Cardiac fibroblast (primary cell): ENCODE results near the gene EXOG.

ENCODE experiments used
- DNase-seq, 2 donors: peaks; one replicate each; pipeline versions ENCODE4 v3.0.0 to v3.0.0-alpha.2; 2010; ENCODE audit warnings: low read depth in 2 of 2
- H3K4me3 ChIP-seq, 2 donors: replicated peaks in 1 of 2; 1 replicate in 1 of 2; 2 replicates in 1 of 2; pipeline ENCODE4 v1.5.1; 2011; ENCODE audit warnings: low read depth in 2 of 2, low read length in 2 of 2, mild to moderate bottlenecking in 2 of 2, moderate library complexity in 1 of 2
- CTCF ChIP-seq: IDR thresholded peaks from one replicate; pipeline ENCODE4 v1.5.1; 2011; ENCODE audit warnings: low read depth, mild to moderate bottlenecking, low read length, inconsistent platforms

EXOG gene

GRCh38 chr3:38489766-38490165 lies 6.4 kb upstream of the EXOG start:
- no peak for DNase-seq
- no peak overlapping the region for H3K4me3 ChIP-seq
- TF ChIP-seq CTCF = no peak

GRCh38 chr3:38490281-38491030 lies 5.7 kb upstream of the EXOG start:
- no peak overlapping the region for H3K4me3 ChIP-seq
- no peak for DNase-seq
- no peak for TF ChIP-seq CTCF

- TF ChIP-seq CTCF = no peak
- no peak for DNase-seq
- no peak overlapping the region for H3K4me3 ChIP-seq
These were observed 4.9 kb upstream of the EXOG start for GRCh38 chr3:38491215-38491614.

GRCh38 chr3:38493031-38493430 lies 3.1 kb upstream of the EXOG start:
- TF ChIP-seq CTCF = no peak
- H3K4me3 ChIP-seq = no peak overlapping the region
- peak; percentile 21 to 50 for DNase-seq

GRCh38 chr3:38497031-38497430 lies 891 bp downstream of the EXOG start:
- H3K4me3 ChIP-seq = peak overlapping the region; percentile 80 to 82
- no peak for TF ChIP-seq CTCF
- peak; percentile 33 to 41 for DNase-seq

- no peak for TF ChIP-seq CTCF
- no peak for DNase-seq
- H3K4me3 ChIP-seq = no peak overlapping the region
These were observed 4.7 kb downstream of the EXOG start for GRCh38 chr3:38500688-38501417.
